K562 (cell line): ENCODE measurements around the gene ZKSCAN1. TPM values are rescaled to one million over a fixed set of nuclear protein-coding genes. Genes with fewer than 3 reads are reported as not detected.

ENCODE experiments used
- CHD2 ChIP-seq: IDR thresholded peaks from 2 replicates; pipeline ENCODE4 v1.6.1; 2011; ENCODE audit warnings: low read depth, low read length
- CLOCK ChIP-seq: fragments of 250-450 bp; sonication (Bioruptor Pico); IDR thresholded peaks from 2 replicates; pipeline ENCODE4 v1.4.0; 2020; ENCODE audit warnings: mild to moderate bottlenecking, moderate library complexity, borderline replicate concordance
- CTCF ChIP-seq, 3 experiments: IDR thresholded peaks in 2 of 3; conservative IDR thresholded peaks in 1 of 3; 2 replicates each; pipeline ENCODE4 v1.5.1; 2011 to 2012; ENCODE audit warnings: low read length in 3 of 3, mild to moderate bottlenecking in 3 of 3, control low read depth in 2 of 3, improper control_type of control experiment in 1 of 3, inconsistent platforms in 1 of 3, low read depth in 1 of 3, mixed read lengths in 1 of 3, moderate library complexity in 1 of 3; ENCODE audit not compliant: insufficient read depth in 2 of 3
- DPF2 ChIP-seq: fragments of 450-650 bp; IDR thresholded peaks from 2 replicates; pipeline ENCODE4 v1.6.1; 2016
- GABPB2 ChIP-seq: fragments of 250-450 bp; sonication (Bioruptor Pico); conservative IDR thresholded peaks from 2 replicates; pipeline ENCODE4 v1.5.1; 2021; ENCODE audit warnings: mild to moderate bottlenecking
- KAT7 ChIP-seq: sonication (generic); formaldehyde crosslinking; IDR thresholded peaks from 2 replicates; pipeline ENCODE4 v1.8.0; 2022; ENCODE audit warnings: missing genetic modification reagents, mild to moderate bottlenecking, borderline replicate concordance
- NCOA4 ChIP-seq: fragments of 450-650 bp; IDR thresholded peaks from 2 replicates; pipeline ENCODE4 v1.6.1; 2018; ENCODE audit warnings: mild to moderate bottlenecking; ENCODE audit not compliant: partially characterized antibody
- RBFOX2 ChIP-seq: fragments of 200-400 bp; formaldehyde crosslinking; IDR thresholded peaks from 2 replicates; pipeline ENCODE4 v1.6.1; 2017; ENCODE audit warnings: low read depth, mild to moderate bottlenecking, low read length, moderate library complexity
- TBP ChIP-seq: optimal IDR thresholded peaks from 2 replicates; pipeline ENCODE3; 2011; ENCODE audit warnings: low read depth, low read length, improper control_type of control experiment
- ZBTB33 ChIP-seq: sonication (generic); formaldehyde crosslinking; IDR thresholded peaks from 2 replicates; pipeline ENCODE4 v1.8.1; 2023; ENCODE audit warnings: mild to moderate bottlenecking, missing genetic modification reagents
- ZFP91 ChIP-seq: sonication (generic); formaldehyde crosslinking; IDR thresholded peaks from 2 replicates; pipeline ENCODE4 v1.8.0; 2022; ENCODE audit warnings: mild to moderate bottlenecking, missing genetic modification reagents
- ZNF280B ChIP-seq: fragments of 250-450 bp; sonication (Bioruptor Pico); IDR thresholded peaks from 2 replicates; pipeline ENCODE4 v1.5.1; 2021; ENCODE audit warnings: mild to moderate bottlenecking
- ZNF436 ChIP-seq: fragments of 250-450, 450-650 bp; sonication (Bioruptor Pico); formaldehyde crosslinking; IDR thresholded peaks from 2 replicates; pipeline ENCODE4 v1.7.0; 2020; ENCODE audit warnings: mild to moderate bottlenecking
- ZNF639 ChIP-seq, 2 experiments: fragments of 200-800 bp in 1 of 2; sonication (Bioruptor generic) in 1 of 2; sonication (generic) in 1 of 2; formaldehyde crosslinking in 1 of 2; IDR thresholded peaks in 1 of 2; conservative IDR thresholded peaks in 1 of 2; 2 replicates each; pipeline versions ENCODE4 v1.5.0 to v1.6.1; 2016 to 2020; ENCODE audit warnings: missing compliant biosample characterization in 1 of 2, missing genetic modification characterization in 1 of 2, missing genetic modification reagents in 1 of 2
- polyA plus RNA-seq, 8 experiments: library from polyadenylated mRNA; depleted of rRNA in 4 of 8; stranded (reverse) in 5 of 8; unstranded in 3 of 8; fragments of >200 nt; fragmentation: Nextera tagmentation in 2 of 8; fragmentation: Illumina TruSeq in 1 of 8; extraction: Ambion mirVana in 2 of 8; extraction: Trizol in 1 of 8; gene quantifications; 2 replicates each; pipeline versions ENCODE4 v1.2.1 to v1.2.3, GENCODE V29; 2011 to 2014; ENCODE audit warnings: inconsistent platforms in 1 of 8, missing spikeins in 1 of 8
- total RNA-seq, 7 experiments: library from RNA; depleted of rRNA in 6 of 7; stranded (reverse); fragments of >200 nt in 6 of 7; fragmentation: Illumina TruSeq in 2 of 7; extraction: Trizol in 2 of 7; gene quantifications; 2 replicates each; pipeline versions ENCODE4 v1.2.1 to v1.2.3, GENCODE V29; 2011 to 2021; ENCODE audit warnings: low replicate concordance in 1 of 7

The ZKSCAN1 gene
- total and polyA plus RNA-seq, 9 of the 15 experiments (the other 6 are each of a cell fraction or from before 2014, with no cell fraction given): 5.3 to 43.0 (median 23.2) TPM

GRCh38 chr7:100090527-100091410, 75.4 kb downstream of the ZKSCAN1 start (continued):
- TF ChIP-seq CLOCK (CRISPR knock-in tag) (no peak), TBP (no peak), CHD2 (peak; percentile 19; the same call in 1 of the 2 replicates), NCOA4 (no peak), ZNF280B (CRISPR knock-in tag) (no peak), DPF2 (no peak), KAT7 (no peak), ZNF639 (CRISPR knock-in tag; conservative IDR thresholded peaks at IDR 0.05 in 1 of 2, IDR thresholded peaks at IDR 0.05 in 1 of 2) (no peak), ZFP91 (CRISPR knock-in tag) (peak; percentile 51; the same call in 1 of the 2 replicates), GABPB2 (no peak), RBFOX2 (peak; percentile 59; the same call in 1 of the 2 replicates), CTCF (IDR thresholded peaks at IDR 0.05 in 2 of 3, conservative IDR thresholded peaks at IDR 0.05 in 1 of 3; ENCODE audit: insufficient read depth in 2 of 3, low read depth in 1 of 3, low read length in 3 of 3) (no peak), ZBTB33 (CRISPR knock-in tag) (peak; percentile 61; the same call in 1 of the 2 replicates), ZNF436 (no peak)
